ENCODE measurements around the gene PDZD4. TPM values are rescaled to one million over a fixed set of nuclear protein-coding genes. Genes with fewer than 3 reads are reported as not detected.

Gene PDZD4
- total and polyA plus RNA-seq, 2 experiments from 2014 or later = 30.5 to 230 TPM

DNA sequence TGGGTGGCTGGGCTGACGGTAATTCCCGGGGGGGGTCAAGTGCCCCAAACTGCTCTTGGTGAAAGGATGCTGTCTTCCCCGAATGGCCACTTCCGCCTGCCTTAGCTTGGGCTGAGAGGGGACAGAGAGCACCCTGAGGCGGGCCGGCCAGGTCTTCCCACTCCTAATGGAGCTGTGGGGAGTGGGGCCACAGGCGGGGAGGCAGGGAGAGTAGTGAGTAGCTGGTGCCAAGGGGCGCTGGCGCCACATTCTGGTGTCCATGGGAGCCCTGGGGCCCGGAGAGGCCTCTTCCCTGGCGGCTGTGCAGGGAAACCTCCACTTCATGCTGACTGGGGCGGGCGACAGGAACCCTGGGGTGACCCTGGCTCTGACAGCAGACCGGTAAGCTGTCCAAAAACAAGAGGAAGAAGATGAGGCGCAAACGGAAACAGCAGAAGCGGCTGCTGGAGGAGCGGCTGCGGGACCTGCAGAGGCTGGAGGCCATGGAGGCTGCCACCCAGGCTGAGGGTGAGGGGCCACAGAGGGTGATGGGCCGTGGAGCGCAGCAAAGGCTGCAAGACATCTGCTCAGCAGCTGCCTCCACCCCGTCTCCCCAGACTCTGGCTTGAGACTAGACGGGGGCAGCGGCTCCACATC, 46.8 kb downstream of the PDZD4 start (continued):
- TF ChIP-seq, protein P1, sequence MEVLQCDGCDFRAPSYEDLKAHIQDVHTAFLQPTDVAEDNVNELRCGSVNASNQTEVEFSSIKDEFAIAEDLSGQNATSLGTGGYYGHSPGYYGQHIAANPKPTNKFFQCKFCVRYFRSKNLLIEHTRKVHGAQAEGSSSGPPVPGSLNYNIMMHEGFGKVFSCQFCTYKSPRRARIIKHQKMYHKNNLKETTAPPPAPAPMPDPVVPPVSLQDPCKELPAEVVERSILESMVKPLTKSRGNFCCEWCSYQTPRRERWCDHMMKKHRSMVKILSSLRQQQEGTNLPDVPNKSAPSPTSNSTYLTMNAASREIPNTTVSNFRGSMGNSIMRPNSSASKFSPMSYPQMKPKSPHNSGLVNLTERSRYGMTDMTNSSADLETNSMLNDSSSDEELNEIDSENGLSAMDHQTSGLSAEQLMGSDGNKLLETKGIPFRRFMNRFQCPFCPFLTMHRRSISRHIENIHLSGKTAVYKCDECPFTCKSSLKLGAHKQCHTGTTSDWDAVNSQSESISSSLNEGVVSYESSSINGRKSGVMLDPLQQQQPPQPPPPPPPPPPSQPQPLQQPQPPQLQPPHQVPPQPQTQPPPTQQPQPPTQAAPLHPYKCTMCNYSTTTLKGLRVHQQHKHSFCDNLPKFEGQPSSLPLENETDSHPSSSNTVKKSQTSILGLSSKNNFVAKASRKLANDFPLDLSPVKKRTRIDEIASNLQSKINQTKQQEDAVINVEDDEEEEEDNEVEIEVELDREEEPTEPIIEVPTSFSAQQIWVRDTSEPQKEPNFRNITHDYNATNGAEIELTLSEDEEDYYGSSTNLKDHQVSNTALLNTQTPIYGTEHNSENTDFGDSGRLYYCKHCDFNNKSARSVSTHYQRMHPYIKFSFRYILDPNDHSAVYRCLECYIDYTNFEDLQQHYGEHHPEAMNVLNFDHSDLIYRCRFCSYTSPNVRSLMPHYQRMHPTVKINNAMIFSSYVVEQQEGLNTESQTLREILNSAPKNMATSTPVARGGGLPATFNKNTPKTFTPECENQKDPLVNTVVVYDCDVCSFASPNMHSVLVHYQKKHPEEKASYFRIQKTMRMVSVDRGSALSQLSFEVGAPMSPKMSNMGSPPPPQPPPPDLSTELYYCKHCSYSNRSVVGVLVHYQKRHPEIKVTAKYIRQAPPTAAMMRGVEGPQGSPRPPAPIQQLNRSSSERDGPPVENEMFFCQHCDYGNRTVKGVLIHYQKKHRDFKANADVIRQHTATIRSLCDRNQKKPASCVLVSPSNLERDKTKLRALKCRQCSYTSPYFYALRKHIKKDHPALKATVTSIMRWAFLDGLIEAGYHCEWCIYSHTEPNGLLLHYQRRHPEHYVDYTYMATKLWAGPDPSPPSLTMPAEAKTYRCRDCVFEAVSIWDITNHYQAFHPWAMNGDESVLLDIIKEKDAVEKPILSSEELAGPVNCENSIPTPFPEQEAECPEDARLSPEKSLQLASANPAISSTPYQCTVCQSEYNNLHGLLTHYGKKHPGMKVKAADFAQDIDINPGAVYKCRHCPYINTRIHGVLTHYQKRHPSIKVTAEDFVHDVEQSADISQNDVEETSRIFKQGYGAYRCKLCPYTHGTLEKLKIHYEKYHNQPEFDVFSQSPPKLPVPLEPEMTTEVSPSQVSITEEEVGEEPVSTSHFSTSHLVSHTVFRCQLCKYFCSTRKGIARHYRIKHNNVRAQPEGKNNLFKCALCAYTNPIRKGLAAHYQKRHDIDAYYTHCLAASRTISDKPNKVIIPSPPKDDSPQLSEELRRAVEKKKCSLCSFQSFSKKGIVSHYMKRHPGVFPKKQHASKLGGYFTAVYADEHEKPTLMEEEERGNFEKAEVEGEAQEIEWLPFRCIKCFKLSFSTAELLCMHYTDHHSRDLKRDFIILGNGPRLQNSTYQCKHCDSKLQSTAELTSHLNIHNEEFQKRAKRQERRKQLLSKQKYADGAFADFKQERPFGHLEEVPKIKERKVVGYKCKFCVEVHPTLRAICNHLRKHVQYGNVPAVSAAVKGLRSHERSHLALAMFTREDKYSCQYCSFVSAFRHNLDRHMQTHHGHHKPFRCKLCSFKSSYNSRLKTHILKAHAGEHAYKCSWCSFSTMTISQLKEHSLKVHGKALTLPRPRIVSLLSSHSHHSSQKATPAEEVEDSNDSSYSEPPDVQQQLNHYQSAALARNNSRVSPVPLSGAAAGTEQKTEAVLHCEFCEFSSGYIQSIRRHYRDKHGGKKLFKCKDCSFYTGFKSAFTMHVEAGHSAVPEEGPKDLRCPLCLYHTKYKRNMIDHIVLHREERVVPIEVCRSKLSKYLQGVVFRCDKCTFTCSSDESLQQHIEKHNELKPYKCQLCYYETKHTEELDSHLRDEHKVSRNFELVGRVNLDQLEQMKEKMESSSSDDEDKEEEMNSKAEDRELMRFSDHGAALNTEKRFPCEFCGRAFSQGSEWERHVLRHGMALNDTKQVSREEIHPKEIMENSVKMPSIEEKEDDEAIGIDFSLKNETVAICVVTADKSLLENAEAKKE (CRISPR knock-in tag; IDR thresholded peaks at IDR 0.05) = no peak
- TF ChIP-seq, protein P2, sequence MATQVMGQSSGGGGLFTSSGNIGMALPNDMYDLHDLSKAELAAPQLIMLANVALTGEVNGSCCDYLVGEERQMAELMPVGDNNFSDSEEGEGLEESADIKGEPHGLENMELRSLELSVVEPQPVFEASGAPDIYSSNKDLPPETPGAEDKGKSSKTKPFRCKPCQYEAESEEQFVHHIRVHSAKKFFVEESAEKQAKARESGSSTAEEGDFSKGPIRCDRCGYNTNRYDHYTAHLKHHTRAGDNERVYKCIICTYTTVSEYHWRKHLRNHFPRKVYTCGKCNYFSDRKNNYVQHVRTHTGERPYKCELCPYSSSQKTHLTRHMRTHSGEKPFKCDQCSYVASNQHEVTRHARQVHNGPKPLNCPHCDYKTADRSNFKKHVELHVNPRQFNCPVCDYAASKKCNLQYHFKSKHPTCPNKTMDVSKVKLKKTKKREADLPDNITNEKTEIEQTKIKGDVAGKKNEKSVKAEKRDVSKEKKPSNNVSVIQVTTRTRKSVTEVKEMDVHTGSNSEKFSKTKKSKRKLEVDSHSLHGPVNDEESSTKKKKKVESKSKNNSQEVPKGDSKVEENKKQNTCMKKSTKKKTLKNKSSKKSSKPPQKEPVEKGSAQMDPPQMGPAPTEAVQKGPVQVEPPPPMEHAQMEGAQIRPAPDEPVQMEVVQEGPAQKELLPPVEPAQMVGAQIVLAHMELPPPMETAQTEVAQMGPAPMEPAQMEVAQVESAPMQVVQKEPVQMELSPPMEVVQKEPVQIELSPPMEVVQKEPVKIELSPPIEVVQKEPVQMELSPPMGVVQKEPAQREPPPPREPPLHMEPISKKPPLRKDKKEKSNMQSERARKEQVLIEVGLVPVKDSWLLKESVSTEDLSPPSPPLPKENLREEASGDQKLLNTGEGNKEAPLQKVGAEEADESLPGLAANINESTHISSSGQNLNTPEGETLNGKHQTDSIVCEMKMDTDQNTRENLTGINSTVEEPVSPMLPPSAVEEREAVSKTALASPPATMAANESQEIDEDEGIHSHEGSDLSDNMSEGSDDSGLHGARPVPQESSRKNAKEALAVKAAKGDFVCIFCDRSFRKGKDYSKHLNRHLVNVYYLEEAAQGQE (IDR thresholded peaks at IDR 0.05; ENCODE audit: unreplicated experiment) = no peak

DNA sequence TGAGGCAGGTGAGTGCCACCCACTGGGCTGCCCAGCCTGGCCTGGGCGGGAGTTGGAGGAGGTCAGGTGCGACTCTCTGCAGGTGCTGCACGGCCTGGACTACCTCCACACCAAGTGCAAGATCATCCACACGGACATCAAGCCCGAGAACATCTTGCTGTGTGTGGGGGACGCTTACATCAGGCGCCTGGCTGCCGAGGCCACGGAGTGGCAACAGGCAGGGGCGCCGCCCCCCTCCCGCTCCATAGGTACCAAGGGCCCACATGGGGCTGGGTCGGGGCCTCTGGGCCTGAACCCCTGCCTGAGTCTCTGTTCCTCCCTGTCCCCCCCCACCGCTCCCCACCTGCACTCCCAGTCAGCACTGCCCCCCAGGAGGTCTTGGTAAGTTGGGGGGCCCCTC, 47.5 kb downstream of the PDZD4 start:
- Histone ChIP-seq H3K4me3 (no peak overlapping the region), H3K4me2 (no peak overlapping the region), H3F3A (replicated peaks; ENCODE audit: low read depth) (no peaks in the 10 kb centered on the region), H3K4me1 (ENCODE audit: insufficient read depth) (no peaks in the 10 kb centered on the region), H3K9me2 (ENCODE audit: insufficient read depth) (no peaks in the 10 kb centered on the region), H4K20me1 (replicated peaks; ENCODE audit: insufficient read depth) (no peaks in the 10 kb centered on the region), H3K27me3 (ENCODE audit: insufficient read depth) (no peaks in the 10 kb centered on the region), H3K36me3 (ENCODE audit: insufficient read depth) (no peaks in the 10 kb centered on the region), H2AFZ (no peak overlapping the region), H3K27ac (ENCODE audit: low read depth) (no peak overlapping the region), H3K79me2 (replicated peaks; ENCODE audit: insufficient read depth) (no peaks in the 10 kb centered on the region)
- Mint-ChIP-seq H3K36me3 (ENCODE audit: low read depth) (peaks cover 3% of the 10 kb centered on the region; the same call in 1 of the 3 replicates), H3K4me1 (peaks cover 7% of the 10 kb centered on the region; the same call in 2 of the 3 replicates), H3K27me3 (ENCODE audit: insufficient read depth, low read depth, poor library complexity) (peaks cover 7% of the 10 kb centered on the region), H3K4me3 (no peak overlapping the region), H3K27ac (no peak overlapping the region), H3K9me3 (no peaks in the 10 kb centered on the region)
- no peak for ATAC-seq
- DNase-seq (ENCODE audit: low spot score) = no peak
- TF ChIP-seq JUNB (IDR thresholded peaks at IDR 0.05; ENCODE audit: unreplicated experiment) = no peak
- TF ChIP-seq, protein P2 (IDR thresholded peaks at IDR 0.05; ENCODE audit: unreplicated experiment) = no peak
- TF ChIP-seq CREB1 (CRISPR knock-in tag; IDR thresholded peaks at IDR 0.05; ENCODE audit: low read depth) = no peak
- TF ChIP-seq POLR2AphosphoS5 (IDR thresholded peaks at IDR 0.05; ENCODE audit: low read depth) = no peak
- TF ChIP-seq EZH2phosphoT487 (IDR thresholded peaks at IDR 0.05; ENCODE audit: unreplicated experiment) = no peak
- no peak for TF ChIP-seq STAT1 (IDR thresholded peaks at IDR 0.05; ENCODE audit: unreplicated experiment)
- no peak for TF ChIP-seq EZH2 (IDR thresholded peaks at IDR 0.05; ENCODE audit: low read depth, unreplicated experiment)
- TF ChIP-seq, protein P3, sequence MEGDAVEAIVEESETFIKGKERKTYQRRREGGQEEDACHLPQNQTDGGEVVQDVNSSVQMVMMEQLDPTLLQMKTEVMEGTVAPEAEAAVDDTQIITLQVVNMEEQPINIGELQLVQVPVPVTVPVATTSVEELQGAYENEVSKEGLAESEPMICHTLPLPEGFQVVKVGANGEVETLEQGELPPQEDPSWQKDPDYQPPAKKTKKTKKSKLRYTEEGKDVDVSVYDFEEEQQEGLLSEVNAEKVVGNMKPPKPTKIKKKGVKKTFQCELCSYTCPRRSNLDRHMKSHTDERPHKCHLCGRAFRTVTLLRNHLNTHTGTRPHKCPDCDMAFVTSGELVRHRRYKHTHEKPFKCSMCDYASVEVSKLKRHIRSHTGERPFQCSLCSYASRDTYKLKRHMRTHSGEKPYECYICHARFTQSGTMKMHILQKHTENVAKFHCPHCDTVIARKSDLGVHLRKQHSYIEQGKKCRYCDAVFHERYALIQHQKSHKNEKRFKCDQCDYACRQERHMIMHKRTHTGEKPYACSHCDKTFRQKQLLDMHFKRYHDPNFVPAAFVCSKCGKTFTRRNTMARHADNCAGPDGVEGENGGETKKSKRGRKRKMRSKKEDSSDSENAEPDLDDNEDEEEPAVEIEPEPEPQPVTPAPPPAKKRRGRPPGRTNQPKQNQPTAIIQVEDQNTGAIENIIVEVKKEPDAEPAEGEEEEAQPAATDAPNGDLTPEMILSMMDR (conservative IDR thresholded peaks at IDR 0.05; ENCODE audit: low read depth in 2 of 2) = no peak

Data from GM23338 (cell line).